Urothelium cell line (cell line): Measurements from ENCODE around the gene CFAP61.
A peak's percentile ranks its signal among the peaks of the same experiment; 100 is the strongest.
"Not testable (repeated sequence)": the region's sequence is repeated elsewhere in the genome, so short reads cannot be mapped to it uniquely, and the experiment has no call there.

Experiments
- DNase-seq: peaks from one replicate; pipeline ENCODE4 v3.0.0; 2011; ENCODE audit warnings: low spot score, mixed read lengths
- FAIRE-seq: peaks from 2 replicates; lab custom pipeline; 2011; peaks lifted over from hg19 to GRCh38; lab: Jason Lieb, UNC

Gene CFAP61

DNA sequence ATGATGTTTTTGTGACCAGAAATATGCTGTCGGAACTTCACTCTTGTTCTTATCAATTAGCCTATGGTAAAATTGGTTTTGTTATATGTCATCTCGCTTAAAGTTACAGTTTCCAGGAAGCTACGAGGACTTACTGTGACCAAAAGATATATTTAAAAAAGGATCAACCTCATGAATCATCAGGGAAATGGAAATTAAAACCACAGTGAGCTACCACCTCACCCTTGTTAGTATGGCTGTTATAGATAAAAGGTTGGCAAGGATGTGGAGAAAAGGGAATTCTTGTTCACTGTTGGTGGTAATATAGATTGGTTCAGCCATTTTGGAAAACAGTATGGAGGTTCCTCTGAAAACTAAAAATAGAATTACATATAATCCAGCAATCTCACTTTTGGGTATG lies 301.2 kb downstream of the CFAP61 start:
- FAIRE-seq (no peak), DNase-seq (no peak)

DNA sequence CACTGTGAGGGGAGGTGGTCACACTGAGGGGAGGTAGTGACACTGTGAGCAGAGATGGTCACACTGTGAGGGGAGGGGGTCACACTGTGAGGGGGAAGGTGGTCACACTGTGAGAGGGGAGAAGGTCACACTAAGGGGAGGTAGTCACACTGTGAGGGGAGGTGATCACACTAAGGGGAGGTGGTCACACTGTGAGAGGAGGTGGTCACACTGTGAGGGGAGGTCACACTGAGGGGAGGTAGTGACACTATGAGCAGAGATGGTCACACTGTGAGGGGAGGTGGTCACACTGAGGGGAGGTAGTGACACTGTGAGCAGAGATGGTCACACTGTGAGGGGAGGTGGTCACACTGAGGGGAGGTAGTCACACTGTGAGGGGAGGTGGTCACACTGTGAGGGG lies 303.2 kb downstream of the CFAP61 start:
- FAIRE-seq, result not testable (repeated sequence)

DNA sequence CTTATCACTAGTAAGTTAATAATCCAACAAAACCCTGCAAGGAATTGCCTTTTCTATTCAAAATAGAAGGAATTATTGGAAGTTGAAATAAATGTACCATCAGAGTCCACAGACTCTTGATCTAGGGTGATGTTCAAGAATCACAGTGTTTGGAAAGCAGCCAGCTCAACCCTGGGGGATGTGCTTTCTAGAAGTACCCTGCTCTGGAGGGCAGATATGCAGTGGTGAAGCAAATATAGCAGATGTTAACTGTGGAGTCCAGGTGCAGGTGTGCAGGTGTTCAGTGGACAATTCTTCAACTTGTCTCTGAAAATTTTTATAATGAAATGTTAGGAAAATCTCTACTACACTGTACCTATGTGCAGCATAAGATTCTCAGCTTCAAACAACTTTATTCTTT lies 306.5 kb downstream of the CFAP61 start:
- FAIRE-seq (no peak), DNase-seq (no peak)

More for the DNA sequence above, 303.2 kb downstream of the CFAP61 start:
- not testable (repeated sequence) for DNase-seq

DNA sequence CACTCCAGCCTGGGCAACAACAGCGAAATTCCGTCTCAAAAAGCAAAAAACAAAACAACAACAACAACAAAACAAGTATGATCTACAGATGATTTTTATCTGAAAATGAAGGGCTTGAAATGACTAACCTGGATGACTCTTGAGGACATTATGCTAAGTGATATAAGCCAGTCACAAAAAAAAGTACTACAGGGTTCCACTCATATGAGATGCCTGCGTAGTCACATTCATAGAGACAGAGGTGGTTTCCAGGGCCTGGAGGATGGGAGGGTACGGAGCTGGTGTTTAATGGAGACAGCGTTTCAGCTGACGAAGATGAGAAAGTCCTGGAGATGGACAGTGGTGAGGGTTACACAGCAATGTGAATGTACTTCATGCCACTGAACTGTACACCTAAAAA lies 307.3 kb downstream of the CFAP61 start:
- FAIRE-seq (no peak), DNase-seq (no peak)

GRCh38 chr20:20360464-20360863 lies 308.1 kb downstream of the CFAP61 start:
- FAIRE-seq, result no peak

DNA sequence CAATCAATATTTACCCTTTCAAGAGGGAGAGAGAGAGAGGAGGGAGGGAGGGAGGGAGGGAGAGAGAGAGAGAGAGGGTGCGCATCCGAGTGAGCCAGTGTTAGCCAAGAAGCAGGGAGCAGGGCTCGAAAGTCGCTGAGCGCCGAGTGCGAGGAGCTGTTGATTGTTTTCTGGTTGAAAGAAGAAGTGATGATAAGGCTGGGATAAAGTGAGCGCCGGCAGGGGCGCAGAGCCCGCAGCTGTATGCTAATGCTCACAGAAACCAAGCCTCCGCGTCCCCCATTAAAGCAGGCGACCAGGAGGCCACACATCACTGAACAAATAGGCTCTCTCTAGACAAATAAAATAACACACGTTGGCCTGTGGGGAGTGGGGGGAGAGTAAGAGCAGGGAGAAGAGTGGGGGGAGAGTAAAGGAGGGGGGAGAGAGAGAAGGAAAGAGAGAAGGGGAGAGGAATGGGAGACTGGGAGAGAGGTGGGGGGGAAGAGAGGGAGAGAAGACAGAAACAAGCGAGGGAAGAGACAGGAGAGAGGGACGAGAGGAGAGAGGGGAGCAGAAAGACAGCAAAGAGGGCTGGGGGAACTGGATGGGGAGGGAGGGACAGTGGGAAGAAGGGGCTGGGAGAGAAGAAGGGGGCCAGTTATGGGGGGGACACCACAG lies 310.6 kb downstream of the CFAP61 start:
- DNase-seq, result no peak

More at GRCh38 chr20:20360464-20360863, 308.1 kb downstream of the CFAP61 start:
- DNase-seq, result peak; percentile 69

GRCh38 chr20:20363434-20363798 lies 311.1 kb downstream of the CFAP61 start:
- no peak for FAIRE-seq

More for the DNA sequence above, 310.6 kb downstream of the CFAP61 start:
- no peak for FAIRE-seq

GRCh38 chr20:20363799-20364592 lies 311.7 kb downstream of the CFAP61 start:
- DNase-seq (no peak), FAIRE-seq (no peak)

More at GRCh38 chr20:20363434-20363798, 311.1 kb downstream of the CFAP61 start:
- DNase-seq, result no peak

- no peak for FAIRE-seq
- no peak for DNase-seq
Observed at GRCh38 chr20:20364593-20365479, 312.5 kb downstream of the CFAP61 start.

DNA sequence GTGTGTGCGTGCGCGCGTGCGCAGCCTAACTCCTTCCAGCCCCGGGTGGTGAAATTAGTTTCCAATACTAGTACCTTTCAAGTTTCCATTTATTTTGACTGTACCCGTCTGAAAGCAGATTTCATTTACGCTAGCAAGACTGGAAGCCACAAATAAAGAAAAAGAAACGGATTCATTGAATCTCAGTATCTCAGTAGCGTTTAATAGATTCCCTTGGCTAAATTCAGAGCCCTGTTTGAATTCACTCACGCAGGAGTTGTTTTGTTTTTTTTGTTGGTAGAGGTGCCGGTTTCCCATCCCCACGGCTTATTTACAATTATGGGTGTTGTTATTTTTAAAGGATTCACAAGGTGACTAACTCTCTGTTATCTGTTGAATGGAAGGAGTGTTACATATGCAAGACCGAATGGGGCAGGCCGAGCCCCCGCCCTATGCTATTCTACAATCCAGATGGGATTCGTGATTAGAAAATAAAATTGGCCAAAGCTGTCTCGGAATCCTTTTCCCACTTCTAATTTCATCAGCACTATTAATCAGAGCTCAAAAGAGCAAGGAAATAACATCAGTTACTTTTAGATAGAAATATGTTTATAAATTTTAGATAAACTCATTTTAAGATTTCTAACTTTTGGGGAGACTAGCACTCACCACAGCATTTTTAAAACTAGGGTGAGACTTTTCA lies 313.3 kb downstream of the CFAP61 start:
- DNase-seq (no peak), FAIRE-seq (no peak)

GRCh38 chr20:20366551-20366875 lies 314.2 kb downstream of the CFAP61 start:
- no peak for FAIRE-seq

GRCh38 chr20:20366876-20367574 lies 314.7 kb downstream of the CFAP61 start:
- no peak for FAIRE-seq
- DNase-seq, result no peak

More at GRCh38 chr20:20366551-20366875, 314.2 kb downstream of the CFAP61 start:
- no peak for DNase-seq

DNA sequence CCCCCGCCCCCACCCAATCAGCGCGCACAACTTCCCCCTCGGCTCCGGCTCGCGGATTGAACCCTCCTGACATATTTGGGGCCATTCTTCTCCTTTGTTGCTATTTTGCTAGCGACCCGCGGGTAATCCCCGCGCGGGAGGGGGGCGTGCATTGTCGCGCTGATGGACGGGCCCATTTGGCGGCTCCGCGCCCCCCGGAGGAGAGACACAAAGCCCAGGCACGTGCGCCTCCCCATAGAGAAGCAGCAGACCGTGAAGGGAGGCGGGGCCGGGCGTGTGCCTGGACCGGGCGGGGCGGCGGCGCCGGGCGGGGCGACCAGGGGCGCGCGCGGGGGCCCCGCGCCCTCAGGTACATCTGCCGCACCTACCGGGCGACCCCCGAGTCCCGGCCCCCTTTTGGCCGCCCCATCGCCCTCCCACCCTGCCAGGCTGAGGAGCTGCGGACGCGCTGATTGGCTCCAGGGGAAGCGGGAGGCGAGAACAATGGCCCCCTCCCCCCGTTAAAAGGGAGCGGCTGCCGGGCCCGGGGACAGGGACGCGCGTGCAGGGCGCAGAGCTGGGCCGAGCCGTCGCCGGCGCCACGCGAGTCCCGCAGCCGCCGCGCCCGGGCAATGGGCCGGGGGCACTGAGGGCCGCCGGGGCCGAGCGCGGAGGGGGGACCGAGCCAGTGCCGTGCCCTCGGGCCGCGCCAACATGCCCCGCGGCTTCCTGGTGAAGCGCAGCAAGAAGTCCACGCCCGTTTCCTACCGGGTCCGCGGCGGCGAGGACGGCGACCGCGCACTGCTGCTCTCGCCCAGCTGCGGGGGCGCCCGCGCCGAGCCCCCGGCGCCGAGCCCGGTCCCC lies 315.5 kb downstream of the CFAP61 start, which contains the start of gene INSM1:
Gene INSM1, plus strand, starts transcription at position 530 of the 843 bp plus-strand sequence. Its CDS starts 164 bp downstream, at position 694.
- no peak for DNase-seq
- FAIRE-seq, result no peak

GRCh38 chr20:20368418-20369249 lies 316.3 kb downstream of the CFAP61 start:
- DNase-seq, result no peak
- no peak for FAIRE-seq

DNA sequence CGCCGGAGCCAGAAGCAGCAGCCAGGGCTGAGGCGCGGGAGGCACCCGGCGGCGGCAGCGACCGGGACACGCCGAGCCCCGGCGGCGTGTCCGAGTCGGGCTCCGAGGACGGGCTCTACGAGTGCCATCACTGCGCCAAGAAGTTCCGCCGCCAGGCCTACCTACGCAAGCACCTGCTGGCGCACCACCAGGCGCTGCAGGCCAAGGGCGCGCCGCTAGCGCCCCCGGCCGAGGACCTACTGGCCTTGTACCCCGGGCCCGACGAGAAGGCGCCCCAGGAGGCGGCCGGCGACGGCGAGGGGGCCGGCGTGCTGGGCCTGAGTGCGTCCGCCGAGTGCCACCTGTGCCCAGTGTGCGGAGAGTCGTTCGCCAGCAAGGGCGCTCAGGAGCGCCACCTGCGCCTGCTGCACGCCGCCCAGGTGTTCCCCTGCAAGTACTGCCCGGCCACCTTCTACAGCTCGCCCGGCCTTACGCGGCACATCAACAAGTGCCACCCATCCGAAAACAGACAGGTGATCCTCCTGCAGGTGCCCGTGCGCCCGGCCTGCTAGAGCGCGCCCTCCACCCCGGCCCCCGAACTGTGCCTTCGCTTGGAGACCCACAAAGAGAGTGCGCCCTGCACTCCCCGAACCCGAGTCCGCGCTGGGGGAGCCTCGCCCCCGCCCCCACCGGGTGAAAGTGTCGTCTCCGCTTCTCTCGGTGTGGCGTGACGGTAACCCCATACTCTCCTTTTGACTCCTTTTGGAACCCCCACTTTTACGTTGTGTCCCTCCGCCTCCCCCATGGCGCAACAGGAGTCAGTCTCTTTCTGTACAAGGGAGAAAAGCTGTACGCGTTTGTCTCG lies 317.1 kb downstream of the CFAP61 start:
- DNase-seq (no peak), FAIRE-seq (no peak)

- FAIRE-seq (no peak), DNase-seq (no peak)
Observed at GRCh38 chr20:20370094-20370575, 317.8 kb downstream of the CFAP61 start.

DNA sequence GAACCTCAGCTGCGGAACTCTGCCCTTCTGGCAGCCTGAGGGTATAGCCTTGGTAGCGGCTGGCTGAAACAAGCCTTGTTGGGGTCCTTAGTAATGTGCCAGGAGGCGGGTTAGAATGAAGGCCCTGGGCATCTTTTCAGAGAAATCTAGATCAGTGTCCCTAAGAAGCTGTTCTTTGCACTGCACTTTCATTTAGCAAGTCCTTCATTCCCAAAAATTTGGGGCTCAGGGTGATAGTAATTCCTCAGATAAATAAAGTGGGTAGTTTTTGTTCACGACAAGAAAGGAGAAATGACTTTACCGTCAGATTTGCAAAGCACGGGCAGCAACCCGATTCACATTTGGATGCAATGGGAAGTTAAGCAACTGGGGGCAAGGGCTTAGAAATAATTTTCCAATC lies 318.8 kb downstream of the CFAP61 start:
- DNase-seq (no peak), FAIRE-seq (no peak)
